ENCODE measurements around the gene SH2D7. TPM values are rescaled to one million over a fixed set of nuclear protein-coding genes. Genes with fewer than 3 reads are reported as not detected.

SH2D7 gene
- total RNA-seq, 1 donor from 2014 or later = not detected

GRCh38 chr15:78104119-78104479, 11.7 kb downstream of the SH2D7 start:
- Mint-ChIP-seq H3K9me3 (ENCODE audit: unreplicated experiment) (no peaks in the 10 kb centered on the region), H3K4me1 (ENCODE audit: unreplicated experiment) (peaks cover 16% of the 10 kb centered on the region), H3K36me3 (ENCODE audit: unreplicated experiment) (no peaks in the 10 kb centered on the region), H3K27me3 (ENCODE audit: unreplicated experiment) (no peaks in the 10 kb centered on the region), H3K4me3 (ENCODE audit: unreplicated experiment) (no peak overlapping the region), H3K27ac (ENCODE audit: unreplicated experiment) (no peak overlapping the region)
- no peak for TF ChIP-seq CTCF (IDR thresholded peaks at IDR 0.05)
- no peak for DNase-seq (ENCODE audit: extremely low spot score, unreplicated experiment)

- Mint-ChIP-seq H3K27ac (ENCODE audit: unreplicated experiment) (no peak overlapping the region), H3K4me3 (ENCODE audit: unreplicated experiment) (no peak overlapping the region), H3K4me1 (ENCODE audit: unreplicated experiment) (peaks cover 16% of the 10 kb centered on the region), H3K9me3 (ENCODE audit: unreplicated experiment) (no peaks in the 10 kb centered on the region), H3K27me3 (ENCODE audit: unreplicated experiment) (no peaks in the 10 kb centered on the region), H3K36me3 (ENCODE audit: unreplicated experiment) (no peaks in the 10 kb centered on the region)
- no peak for DNase-seq (ENCODE audit: extremely low spot score, unreplicated experiment)
- no peak for TF ChIP-seq CTCF (IDR thresholded peaks at IDR 0.05)
Observed at GRCh38 chr15:78104566-78105475, 12.5 kb downstream of the SH2D7 start.

GRCh38 chr15:78105476-78106241, 13.3 kb downstream of the SH2D7 start:
- Mint-ChIP-seq H3K4me3 (ENCODE audit: unreplicated experiment) (no peak overlapping the region), H3K36me3 (ENCODE audit: unreplicated experiment) (no peaks in the 10 kb centered on the region), H3K27me3 (ENCODE audit: unreplicated experiment) (no peaks in the 10 kb centered on the region), H3K4me1 (ENCODE audit: unreplicated experiment) (peaks cover 16% of the 10 kb centered on the region), H3K9me3 (ENCODE audit: unreplicated experiment) (no peaks in the 10 kb centered on the region), H3K27ac (ENCODE audit: unreplicated experiment) (no peak overlapping the region)
- no peak for TF ChIP-seq CTCF (IDR thresholded peaks at IDR 0.05)
- DNase-seq (ENCODE audit: extremely low spot score, unreplicated experiment) = no peak

GRCh38 chr15:78107471-78107870, 15.1 kb downstream of the SH2D7 start:
- Mint-ChIP-seq H3K27ac (ENCODE audit: unreplicated experiment) (no peak overlapping the region), H3K4me1 (ENCODE audit: unreplicated experiment) (peaks cover 16% of the 10 kb centered on the region), H3K4me3 (ENCODE audit: unreplicated experiment) (no peak overlapping the region), H3K9me3 (ENCODE audit: unreplicated experiment) (no peaks in the 10 kb centered on the region), H3K27me3 (ENCODE audit: unreplicated experiment) (no peaks in the 10 kb centered on the region), H3K36me3 (ENCODE audit: unreplicated experiment) (no peaks in the 10 kb centered on the region)
- DNase-seq (ENCODE audit: extremely low spot score, unreplicated experiment) = no peak
- no peak for TF ChIP-seq CTCF (IDR thresholded peaks at IDR 0.05)

Data from osteocyte (in vitro differentiated cells).